OCI-M1 (cell line): ENCODE data around the gene MLANA.
"Not testable (repeated sequence)": the region's sequence is repeated elsewhere in the genome, so short reads cannot be mapped to it uniquely, and the experiment has no call there.

Experiments used
- DNase-seq: peaks from one replicate; lab custom pipeline; 2025; lab: John Stamatoyannopoulos, UW

MLANA gene

GRCh38 chr9:5869315-5870019, 21.2 kb upstream of the MLANA start:
- peak; percentile 100 for DNase-seq

GRCh38 chr9:5870020-5870339, 20.7 kb upstream of the MLANA start:
- no peak for DNase-seq

GRCh38 chr9:5870691-5871090, 20.0 kb upstream of the MLANA start:
- DNase-seq = peak; percentile 96

- no peak for DNase-seq
Measured at GRCh38 chr9:5871785-5872184, 18.9 kb upstream of the MLANA start.

- no peak for DNase-seq
Measured at GRCh38 chr9:5872511-5872910, 18.2 kb upstream of the MLANA start.

GRCh38 chr9:5873439-5873838, 17.2 kb upstream of the MLANA start:
- DNase-seq = peak; percentile 86

- no peak for DNase-seq
Measured at GRCh38 chr9:5874048-5874447, 16.6 kb upstream of the MLANA start.

GRCh38 chr9:5876026-5876425, 14.7 kb upstream of the MLANA start:
- DNase-seq = no peak

- no peak for DNase-seq
Measured at GRCh38 chr9:5876711-5877110, 14.0 kb upstream of the MLANA start.

- peak; percentile 100 for DNase-seq
Measured at GRCh38 chr9:5879419-5880181, 11.1 kb upstream of the MLANA start.

GRCh38 chr9:5882244-5883012, 8.3 kb upstream of the MLANA start:
- not testable (repeated sequence) for DNase-seq

GRCh38 chr9:5884191-5884590, 6.5 kb upstream of the MLANA start:
- DNase-seq = no peak

GRCh38 chr9:5886114-5886939, 4.4 kb upstream of the MLANA start:
- peak; percentile 100 for DNase-seq

GRCh38 chr9:5892456-5893133, 1.9 kb downstream of the MLANA start:
- DNase-seq = peak; percentile 98

GRCh38 chr9:5893134-5893505, 2.4 kb downstream of the MLANA start:
- DNase-seq = no peak

- DNase-seq = no peak
Measured at GRCh38 chr9:5893591-5894236, 3.0 kb downstream of the MLANA start.

- no peak for DNase-seq
Measured at GRCh38 chr9:5894237-5894959, 3.7 kb downstream of the MLANA start.

- no peak for DNase-seq
Measured at GRCh38 chr9:5895782-5896181, 5.1 kb downstream of the MLANA start.

- DNase-seq = no peak
Measured at GRCh38 chr9:5896863-5897262, 6.2 kb downstream of the MLANA start.

- DNase-seq = no peak
Measured at GRCh38 chr9:5897851-5898250, 7.2 kb downstream of the MLANA start.
